Superior temporal gyrus (tissue), 1 donor: ENCODE measurements around the gene TCIRG1.
A peak's percentile ranks its signal among the peaks of the same experiment; 100 is the strongest.
"Not testable (repeated sequence)": the region's sequence is repeated elsewhere in the genome, so short reads cannot be mapped to it uniquely, and the experiment has no call there.

Experiments used
- DNase-seq: peaks from one replicate; pipeline ENCODE4 v3.0.0-alpha.2; 2016; ENCODE audit errors: extremely low spot score

The TCIRG1 gene, protein sequence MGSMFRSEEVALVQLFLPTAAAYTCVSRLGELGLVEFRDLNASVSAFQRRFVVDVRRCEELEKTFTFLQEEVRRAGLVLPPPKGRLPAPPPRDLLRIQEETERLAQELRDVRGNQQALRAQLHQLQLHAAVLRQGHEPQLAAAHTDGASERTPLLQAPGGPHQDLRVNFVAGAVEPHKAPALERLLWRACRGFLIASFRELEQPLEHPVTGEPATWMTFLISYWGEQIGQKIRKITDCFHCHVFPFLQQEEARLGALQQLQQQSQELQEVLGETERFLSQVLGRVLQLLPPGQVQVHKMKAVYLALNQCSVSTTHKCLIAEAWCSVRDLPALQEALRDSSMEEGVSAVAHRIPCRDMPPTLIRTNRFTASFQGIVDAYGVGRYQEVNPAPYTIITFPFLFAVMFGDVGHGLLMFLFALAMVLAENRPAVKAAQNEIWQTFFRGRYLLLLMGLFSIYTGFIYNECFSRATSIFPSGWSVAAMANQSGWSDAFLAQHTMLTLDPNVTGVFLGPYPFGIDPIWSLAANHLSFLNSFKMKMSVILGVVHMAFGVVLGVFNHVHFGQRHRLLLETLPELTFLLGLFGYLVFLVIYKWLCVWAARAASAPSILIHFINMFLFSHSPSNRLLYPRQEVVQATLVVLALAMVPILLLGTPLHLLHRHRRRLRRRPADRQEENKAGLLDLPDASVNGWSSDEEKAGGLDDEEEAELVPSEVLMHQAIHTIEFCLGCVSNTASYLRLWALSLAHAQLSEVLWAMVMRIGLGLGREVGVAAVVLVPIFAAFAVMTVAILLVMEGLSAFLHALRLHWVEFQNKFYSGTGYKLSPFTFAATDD

DNA sequence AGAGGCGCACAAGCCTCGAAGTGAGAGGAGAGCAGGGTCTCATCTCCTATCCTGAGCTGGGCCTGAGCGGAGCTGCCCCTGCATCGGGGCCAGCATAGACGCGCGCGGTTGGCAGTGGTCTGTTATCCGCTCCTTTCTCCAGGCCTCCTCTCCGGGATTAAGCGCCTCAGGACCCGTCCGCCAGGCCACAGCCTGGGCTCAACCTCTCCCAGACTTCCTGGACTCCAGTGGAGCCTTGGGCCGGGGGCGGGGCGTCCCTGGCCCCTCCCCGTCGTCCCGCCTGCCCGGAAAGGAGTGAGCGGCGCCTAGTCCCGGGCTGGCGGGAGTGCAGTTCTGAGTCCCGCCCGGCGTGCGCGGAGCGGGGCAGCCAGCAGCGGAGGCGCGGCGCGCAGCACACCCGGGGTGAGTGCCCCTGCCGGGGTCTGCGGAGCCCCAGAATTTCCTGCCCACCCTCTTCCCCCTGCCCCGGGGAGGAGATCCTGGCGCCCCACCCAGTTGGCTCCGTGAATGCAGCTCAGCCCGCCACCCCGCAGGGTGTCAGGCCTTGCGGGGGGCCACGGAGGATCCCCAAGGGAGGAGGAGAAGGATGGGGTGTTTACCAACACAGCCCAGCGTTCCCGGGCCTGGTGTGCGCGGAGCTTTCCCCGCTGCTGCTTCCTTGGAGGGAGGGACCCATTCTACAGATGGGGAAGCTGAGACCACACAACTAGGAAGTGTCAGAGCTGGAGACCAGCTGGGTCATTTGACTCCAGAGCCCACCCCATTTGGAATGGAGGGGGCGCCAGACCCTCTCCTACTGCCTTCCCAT, at the start of gene TCIRG1:
Gene TCIRG1, plus strand, starts transcription at position 308 of the 808 bp plus-strand sequence. CDS start 2,247 bp downstream, outside the sequence.
- peak; percentile 21 for DNase-seq

DNA sequence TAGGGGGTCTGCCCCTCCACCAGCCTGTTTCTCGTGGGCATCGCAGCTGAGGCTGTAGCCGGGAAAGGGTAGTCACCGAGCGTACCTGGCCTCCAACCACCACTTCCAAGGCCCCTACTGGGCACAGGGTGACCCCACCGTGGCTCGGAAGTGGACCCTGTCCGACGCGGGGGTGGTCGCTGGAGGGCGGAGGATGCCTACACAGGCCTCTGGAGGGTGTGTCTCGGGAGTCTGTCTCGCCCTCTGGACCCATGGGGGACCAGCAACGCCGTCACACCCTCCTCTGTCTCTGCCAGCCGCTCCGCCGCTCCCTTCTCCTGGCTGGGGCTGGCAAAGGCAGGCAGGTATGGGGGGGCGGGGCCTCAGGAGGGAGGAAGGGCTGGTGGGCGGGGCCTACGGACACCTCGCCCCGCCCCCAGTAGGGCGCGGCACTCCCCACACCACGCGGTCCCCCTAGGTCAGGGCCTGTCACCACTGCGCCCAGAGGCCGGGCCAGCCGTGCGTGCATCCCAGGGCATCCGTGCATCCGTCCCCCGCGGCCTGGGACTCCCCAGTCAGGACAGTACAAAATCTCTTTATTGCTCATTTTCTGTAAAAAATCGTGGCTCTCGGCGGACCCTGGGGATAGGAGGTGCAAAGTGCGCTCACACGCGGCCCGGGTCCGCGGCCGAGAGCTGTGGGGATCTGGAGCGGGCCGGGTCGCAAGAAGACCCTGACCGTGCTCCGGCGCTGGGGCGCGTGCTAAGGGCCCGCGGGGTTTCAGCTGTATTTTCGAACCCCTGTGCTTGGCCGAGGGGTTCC, 48.1 kb upstream of the TCIRG1 start:
- not testable (repeated sequence) for DNase-seq

DNA sequence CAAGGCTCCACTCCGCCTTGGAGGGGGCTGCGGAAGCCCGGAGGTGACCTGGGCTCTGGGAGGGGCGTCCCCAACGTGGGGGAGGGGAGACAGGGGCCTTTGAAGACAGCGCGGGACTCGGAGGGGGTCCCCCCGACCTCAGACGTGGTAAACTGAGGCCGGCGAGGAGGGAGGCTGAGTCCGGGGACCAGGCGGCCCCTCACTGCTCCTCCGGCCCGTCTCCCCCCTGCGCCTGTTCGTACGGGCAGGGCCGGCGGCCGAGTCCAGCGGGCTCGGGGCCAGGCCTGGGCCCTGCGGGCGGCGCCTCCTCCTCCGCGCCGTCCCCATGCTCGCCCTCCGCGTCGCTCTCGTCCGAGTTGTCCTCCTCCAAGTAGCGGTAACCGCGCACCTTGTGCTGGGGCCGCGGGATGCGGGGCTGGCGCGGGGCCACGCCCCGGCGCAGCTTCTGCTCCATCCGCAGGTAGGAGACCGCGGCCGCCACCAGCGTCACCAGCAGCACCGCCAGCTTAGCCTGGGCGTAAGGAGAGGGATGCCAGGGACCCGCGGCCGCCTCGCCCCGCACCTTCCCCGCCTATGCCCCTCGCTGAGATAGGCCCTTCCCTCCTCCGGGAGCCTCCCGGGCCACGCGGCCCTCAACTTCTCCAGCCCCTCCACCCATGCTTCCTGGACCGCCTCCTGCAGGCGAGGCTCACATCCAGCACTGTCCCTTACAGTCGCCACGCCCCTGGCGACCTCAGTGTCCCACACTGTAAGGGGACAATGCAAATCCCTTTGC, 47.3 kb upstream of the TCIRG1 start:
- not testable (repeated sequence) for DNase-seq

DNA sequence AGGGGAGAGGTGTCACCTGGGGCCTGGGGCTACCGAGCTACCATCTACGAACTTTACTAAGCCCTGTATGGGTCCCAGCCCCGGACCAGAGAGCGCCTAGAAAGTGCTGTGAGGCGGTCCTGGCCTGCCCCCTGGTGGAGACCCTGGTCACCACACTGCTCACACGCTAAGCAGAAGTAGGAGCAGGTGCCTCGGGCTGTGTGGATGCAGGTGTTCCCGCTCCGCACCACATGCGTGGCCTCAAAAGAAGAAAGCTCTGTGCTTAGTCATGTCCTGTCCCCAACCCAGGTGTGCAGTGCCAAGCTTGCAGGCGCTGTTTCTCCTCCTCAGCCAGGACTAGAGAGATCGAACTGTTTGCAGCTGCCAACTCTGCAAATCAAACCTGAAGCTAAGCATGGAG, 45.0 kb upstream of the TCIRG1 start:
- peak; percentile 13 for DNase-seq

DNA sequence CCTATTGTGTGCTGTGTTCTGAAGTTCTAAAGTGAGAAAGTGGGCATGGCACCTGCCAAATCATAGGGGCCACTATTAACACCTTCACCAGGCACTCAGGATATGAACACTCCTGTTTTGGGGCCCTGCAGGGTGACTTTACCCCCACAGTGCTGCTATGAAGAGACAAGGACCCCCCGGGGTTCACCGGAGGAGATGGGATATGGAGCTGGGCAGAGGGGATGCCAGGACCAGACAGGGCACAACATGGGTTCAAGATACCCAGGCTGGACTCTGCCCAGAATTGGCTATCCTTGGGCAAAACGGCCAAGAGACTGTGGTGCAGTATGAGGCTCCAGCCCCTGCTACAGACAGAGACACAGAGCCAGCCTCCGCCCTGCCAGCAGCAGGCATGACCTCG, 44.4 kb upstream of the TCIRG1 start:
- DNase-seq: not testable (repeated sequence)

DNA sequence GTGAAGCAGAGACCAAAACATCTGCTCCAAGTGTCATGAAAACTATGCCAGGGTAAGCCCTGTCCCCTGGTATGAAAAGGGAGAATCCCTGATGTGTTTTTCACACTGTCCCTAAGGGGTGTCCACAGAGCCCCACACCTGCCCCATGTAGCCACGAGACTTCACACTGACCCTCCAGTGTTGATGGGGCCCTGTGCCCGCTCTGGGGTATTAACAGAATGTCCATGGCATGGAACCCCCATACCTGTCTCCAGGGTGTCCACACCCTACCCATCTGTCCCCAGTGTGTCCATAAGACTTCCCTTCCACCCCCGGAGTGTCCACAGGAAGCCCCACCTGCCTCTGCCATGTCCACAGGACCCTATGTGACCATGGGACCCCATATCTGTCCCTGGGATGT, 43.7 kb upstream of the TCIRG1 start:
- not testable (repeated sequence) for DNase-seq

DNA sequence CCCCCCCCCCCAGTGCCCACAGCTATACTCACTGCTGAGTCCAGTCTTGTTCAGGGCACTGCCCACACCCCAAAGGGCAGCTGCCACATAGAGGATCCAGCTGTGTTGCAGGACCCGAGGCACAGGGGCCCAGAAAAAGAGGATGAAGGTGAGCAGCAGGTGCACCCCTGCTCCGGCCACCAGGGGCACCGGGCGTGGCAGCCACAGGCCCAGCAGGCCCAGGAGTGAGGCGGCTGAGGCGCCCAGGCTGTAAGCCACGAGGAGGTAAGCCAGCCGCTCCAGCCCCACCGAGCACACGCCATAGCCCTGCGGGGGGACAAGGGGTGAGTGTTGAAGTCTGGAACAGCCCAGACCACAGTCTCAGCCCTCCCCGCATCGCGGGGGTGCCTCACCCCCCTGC, 43.2 kb upstream of the TCIRG1 start:
- not testable (repeated sequence) for DNase-seq

DNA sequence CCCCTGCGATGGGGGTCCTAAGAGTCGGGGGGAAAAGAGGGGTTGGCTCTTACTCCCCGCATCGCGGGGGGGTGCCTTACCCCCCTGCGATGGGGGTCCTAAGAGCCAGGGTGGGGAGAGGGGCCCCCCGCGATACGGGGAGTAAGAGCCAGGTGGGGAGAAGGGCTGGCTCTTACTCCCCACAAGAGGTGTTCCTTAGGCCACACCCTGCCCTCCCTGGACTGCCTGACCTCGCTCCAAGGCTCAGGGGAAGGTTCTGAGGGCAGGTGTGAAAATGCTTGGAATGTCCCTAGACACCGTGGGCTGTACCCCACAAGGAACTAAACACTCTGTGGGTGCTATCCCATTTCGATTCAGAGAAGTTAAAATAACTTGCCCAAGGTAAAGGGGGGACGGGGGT, 42.8 kb upstream of the TCIRG1 start:
- DNase-seq: no peak

DNA sequence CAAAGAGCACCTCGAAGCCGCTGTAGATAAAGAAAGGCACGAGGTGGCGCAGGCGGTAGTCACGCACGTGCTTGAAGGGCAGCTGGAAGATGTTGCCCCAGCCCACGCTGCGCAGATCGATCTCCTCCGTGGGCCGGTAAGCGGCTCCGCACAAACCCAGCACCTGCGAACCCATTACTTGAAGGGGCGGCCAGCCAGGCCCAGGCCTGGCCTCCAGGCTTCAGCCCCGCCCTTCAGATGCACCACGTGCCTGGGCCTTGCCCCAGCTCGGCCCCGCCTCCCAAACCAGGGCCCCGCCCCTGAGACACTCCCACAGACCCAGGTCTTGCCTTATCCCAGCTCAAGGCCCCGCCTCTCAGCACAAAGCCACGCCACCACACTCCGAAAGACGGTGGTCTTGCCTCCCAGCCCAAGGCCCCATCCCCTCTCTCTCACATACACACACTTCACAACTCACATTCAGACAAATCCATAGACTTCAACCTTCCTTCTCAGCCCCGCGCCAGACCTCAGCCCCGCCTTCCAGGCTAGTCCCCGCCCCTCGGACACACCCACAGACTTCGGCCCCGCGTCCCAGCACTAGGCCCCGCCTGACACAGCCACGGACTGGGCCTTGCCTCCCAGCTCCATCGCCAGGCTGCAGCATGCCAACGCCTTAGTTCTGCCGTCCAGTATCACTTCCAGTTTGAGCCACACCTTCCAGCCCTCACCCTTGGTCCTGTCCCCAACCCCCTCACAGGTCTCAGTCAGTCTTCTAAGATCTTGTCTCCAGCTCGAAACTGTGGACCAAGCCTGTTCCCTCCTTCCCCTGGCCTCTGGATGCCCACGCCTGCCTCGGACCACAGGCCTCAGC, 42.0 kb upstream of the TCIRG1 start:
- no peak for DNase-seq

DNA sequence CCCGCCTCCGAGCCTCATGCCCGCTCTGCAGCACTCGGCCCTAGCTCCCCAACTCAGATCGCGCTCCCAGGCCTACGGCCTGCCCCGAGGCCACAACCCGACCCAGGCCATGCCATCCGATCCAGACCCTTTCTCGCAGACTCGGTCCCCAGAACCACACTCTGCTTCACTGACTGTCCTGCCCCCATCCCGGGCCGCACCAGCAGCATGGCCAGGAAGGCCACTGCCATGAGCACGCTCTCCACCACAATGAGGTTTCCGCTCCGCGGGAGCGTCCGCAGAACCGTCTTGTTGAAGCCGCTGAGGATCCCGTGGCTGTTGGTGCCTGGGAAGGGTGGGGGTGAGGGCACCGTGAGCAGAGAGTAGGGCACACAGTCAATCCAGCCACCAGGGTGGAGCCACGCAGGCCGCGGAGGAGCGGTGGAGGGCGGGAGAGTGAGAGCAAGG, 41.3 kb upstream of the TCIRG1 start:
- DNase-seq: no peak

DNA sequence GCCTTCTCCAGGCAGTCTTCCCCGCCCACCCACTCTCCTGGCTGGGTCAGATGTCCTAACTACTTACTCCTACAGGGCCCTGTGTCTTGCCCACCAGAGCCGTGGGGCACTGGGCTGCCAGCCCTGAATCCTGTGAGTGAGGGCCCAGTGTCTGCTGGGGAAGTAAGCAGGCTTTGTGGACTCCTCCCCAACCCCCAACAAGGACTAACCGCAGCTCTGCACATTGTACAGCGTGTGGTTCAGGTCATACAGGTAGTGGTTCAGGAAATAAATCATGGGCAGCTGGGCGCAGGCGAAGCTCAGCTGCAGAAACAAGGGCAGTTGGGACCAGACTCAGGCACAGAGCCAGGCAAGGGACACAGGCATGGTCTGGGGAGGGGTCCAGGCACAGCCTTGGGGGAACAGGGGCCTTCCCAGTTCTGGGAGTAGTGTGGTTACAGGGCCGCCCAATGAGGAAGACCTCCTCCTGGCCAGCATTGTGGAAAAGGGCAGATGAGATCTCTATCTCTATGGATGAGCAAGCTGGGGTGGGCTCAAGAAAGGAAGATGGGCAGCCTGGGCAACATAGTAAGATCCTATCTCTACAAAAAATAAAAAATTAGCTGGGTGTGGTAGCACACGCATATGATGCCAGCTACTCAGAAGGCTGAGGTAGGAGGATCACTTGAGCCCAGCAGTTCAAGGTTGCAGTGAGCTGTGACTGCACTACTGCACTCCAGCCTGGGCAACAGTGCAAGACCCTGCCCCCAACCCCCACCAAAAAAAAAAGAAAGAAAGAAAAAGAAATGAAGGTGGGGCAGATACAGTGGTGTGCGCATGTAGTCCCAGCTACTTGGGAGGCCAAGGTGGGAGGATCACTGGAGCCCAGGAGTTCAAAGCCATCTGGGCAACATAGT, 40.4 kb upstream of the TCIRG1 start:
- DNase-seq: no peak

DNA sequence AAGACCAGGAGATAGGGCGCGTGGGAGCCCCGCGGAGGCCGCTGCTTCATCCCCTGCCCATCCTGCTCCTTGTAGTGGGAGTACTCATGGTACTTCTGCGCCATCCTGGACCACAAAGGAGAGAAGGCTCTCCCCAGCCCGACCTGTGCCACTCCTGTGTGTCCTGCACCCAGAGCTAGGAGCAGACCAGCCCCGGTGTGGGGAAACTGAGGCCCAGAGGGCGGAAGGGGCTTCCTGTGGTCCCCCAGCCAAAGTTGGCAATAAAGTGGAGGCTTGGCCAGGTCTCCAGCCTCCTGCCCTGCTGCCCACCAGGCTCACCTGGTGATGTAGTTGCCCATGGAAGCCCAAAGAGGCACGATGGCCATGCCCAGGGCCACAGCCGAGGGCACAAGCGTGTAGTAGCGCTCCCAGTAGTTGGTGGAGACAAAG, 39.6 kb upstream of the TCIRG1 start:
- DNase-seq: no peak

DNA sequence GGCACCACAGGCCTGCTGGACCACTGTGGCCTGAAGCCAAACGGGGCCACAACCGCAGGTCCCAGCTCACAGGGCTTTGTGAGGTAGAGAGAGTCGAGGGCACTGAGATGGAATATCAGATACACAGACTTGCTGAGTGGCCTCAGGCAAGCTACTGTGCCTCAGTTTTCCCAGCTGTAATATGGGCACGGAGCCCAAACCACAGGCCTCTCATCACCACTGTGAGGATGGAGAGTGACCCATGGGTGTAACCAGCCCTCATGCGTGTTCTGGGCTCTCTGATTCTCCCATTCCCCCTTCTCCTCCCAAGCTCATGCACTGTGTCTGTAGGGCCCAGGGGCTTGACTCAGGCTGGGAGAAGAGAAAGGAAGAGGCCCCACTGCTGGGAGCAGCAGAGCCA, 39.1 kb upstream of the TCIRG1 start:
- DNase-seq: no peak

DNA sequence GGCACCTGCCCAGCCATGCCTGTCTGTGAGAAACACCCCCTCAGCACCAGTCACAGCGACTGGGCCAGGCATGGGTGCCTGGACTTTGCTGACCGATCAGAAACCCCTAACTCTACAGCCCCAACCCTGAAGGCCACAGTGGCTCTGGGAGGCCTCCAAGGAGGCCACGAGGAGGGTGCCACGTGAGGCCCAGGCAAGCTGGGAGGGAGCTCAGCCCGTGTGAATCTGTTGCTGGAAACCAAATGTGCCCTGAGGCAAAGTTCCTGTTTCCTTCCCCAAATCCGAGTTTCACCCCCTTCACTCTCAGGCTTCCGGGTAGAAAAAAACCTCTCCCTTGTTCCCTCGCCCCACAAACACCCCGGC, 36.3 kb upstream of the TCIRG1 start:
- DNase-seq: no peak

DNA sequence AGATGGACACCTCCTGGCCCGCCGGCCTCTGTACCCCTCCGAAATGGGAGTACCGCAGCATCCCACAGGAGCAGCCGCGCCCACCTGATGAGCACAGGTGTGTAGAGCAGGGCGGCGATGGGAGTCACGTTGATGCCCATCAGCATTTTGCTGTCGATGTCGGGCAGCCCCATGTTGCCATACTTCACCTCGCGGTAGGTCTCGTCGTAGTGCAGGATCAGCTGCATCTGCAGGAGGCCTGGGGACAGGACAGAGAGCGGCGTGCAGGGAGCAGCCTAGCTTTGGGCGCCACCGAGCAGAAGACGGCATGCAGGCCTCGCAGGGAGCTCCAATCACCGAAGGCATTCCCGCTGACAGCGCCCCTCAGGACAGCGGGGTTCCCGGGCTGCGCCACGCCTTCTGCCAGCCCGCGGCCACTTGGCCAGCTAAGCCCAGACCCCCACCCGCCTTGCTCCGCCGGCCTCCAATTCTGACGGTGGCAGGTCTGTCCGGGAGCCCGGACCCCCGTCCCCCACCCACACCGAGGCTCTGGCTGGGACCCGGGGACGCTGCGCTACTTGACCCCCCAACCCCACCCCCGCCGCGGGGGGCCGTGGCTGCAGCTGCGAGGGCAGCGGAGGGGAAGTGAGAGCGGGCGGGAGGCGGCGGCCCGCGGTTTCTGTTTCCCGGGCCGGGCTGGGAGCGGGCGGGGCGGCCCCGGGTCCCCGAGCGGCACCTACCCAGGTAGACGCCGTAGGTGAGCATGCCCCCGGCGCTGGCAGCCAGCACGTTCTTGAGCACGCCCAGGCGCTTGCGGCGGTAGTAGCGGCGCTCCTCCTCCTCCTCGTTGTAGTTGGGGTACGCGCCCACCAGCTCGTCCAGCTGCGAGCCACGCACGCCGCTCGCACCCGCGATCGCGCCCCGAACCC, 35.6 kb upstream of the TCIRG1 start:
- DNase-seq: no peak

DNA sequence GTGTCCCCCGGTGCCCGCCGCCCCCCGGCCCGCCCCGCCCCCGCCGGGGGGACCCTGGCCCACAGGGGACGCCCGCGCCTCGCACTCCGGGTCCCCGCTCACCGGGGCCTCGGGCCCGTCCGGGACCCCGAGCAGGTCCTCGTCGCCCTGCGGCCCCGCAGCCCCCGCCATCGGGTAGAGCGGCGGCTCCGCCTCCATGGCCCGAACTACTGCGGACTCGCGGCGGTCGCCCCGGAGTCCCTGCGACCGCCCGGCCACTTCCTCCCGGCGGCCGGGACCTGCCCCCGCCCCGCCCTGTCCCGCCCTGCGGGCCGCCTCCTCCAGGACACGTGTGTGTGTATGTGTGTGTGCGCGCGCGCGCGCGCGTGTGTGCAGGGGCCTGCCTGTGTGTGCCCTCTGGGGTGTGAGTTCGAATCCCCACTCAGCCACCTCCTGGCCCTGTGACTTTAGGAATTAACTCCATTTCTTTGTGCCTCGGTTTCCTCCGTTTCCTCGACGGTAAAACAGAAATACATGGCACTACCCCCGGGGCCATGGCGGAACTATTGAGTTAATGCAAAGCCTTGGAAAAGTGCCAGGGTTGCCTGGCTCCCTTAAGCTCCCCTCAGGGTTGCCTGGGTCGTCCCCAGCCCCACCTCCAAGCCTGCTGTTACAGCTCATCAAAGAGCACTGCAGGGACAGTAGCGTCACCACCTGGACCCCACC, 34.8 kb upstream of the TCIRG1 start, which contains the start of gene UNC93B1:
Gene UNC93B1, minus strand, starts transcription at position 252 of the 705 bp plus-strand sequence. Its CDS starts 54 bp downstream, at position 198.
- no peak for DNase-seq
